ENCODE measurements around the gene IGF2R. TPM values are rescaled to one million over a fixed set of nuclear protein-coding genes. Genes with fewer than 3 reads are reported as not detected.
"Not testable (repeated sequence)": the region's sequence is repeated elsewhere in the genome, so short reads cannot be mapped to it uniquely, and the experiment has no call there.

The IGF2R gene
- total RNA-seq, 1 donor from 2014 or later, result 87.3 TPM

- no peak for DNase-seq (ENCODE audit: low spot score)
Measured at GRCh38 chr6:159996087-159996622, 27.3 kb downstream of the IGF2R start.

GRCh38 chr6:159996626-159997497 lies 28.0 kb downstream of the IGF2R start:
- no peak for DNase-seq (ENCODE audit: low spot score)

GRCh38 chr6:159997498-159998101 lies 28.7 kb downstream of the IGF2R start:
- no peak for DNase-seq (ENCODE audit: low spot score)

- no peak for DNase-seq (ENCODE audit: low spot score)
Measured at GRCh38 chr6:159998538-159998937, 29.7 kb downstream of the IGF2R start.

GRCh38 chr6:159999240-159999671 lies 30.4 kb downstream of the IGF2R start:
- DNase-seq (ENCODE audit: low spot score), result no peak

- DNase-seq (ENCODE audit: low spot score), result no peak
Measured at GRCh38 chr6:160000280-160000704, 31.4 kb downstream of the IGF2R start.

- not testable (repeated sequence) for DNase-seq (ENCODE audit: low spot score)
Measured at GRCh38 chr6:160000893-160001427, 32.1 kb downstream of the IGF2R start.

- no peak for DNase-seq (ENCODE audit: low spot score)
Measured at GRCh38 chr6:160002882-160003281, 34.0 kb downstream of the IGF2R start.

- DNase-seq (ENCODE audit: low spot score), result no peak
Measured at GRCh38 chr6:160004018-160004417, 35.1 kb downstream of the IGF2R start.

- no peak for DNase-seq (ENCODE audit: low spot score)
Measured at GRCh38 chr6:160004419-160005175, 35.7 kb downstream of the IGF2R start.

- DNase-seq (ENCODE audit: low spot score), result no peak
Measured at GRCh38 chr6:160005211-160005610, 36.3 kb downstream of the IGF2R start.

- DNase-seq (ENCODE audit: low spot score), result no peak
Measured at GRCh38 chr6:160005861-160006540, 37.1 kb downstream of the IGF2R start.

- DNase-seq (ENCODE audit: low spot score), result no peak
Measured at GRCh38 chr6:160007145-160007544, 38.3 kb downstream of the IGF2R start.

- no peak for DNase-seq (ENCODE audit: low spot score)
Measured at GRCh38 chr6:160007611-160008010, 38.7 kb downstream of the IGF2R start.

- DNase-seq (ENCODE audit: low spot score), result no peak
Measured at GRCh38 chr6:160010067-160010466, 41.2 kb downstream of the IGF2R start.

- DNase-seq (ENCODE audit: low spot score), result no peak
Measured at GRCh38 chr6:160013987-160014868, 45.3 kb downstream of the IGF2R start.

GRCh38 chr6:160014869-160015182 lies 45.9 kb downstream of the IGF2R start:
- no peak for DNase-seq (ENCODE audit: low spot score)

GRCh38 chr6:160015778-160016684 lies 47.1 kb downstream of the IGF2R start:
- no peak for DNase-seq (ENCODE audit: low spot score)

- DNase-seq (ENCODE audit: low spot score), result no peak
Measured at GRCh38 chr6:160022101-160022500, 53.2 kb downstream of the IGF2R start.
